Fibroblast of the aortic adventitia (primary cell): Measurements from ENCODE around the gene BCAS3. TPM values are rescaled to one million over a fixed set of nuclear protein-coding genes. Genes with fewer than 3 reads are reported as not detected.
"Not testable (repeated sequence)": the region's sequence is repeated elsewhere in the genome, so short reads cannot be mapped to it uniquely, and the experiment has no call there.

Experiments used
- DNase-seq: peaks from one replicate; pipeline ENCODE4 v3.0.0-alpha.2; 2010; ENCODE audit warnings: low read depth
- H3K4me3 ChIP-seq: 2 replicates; pipeline ENCODE4 v1.5.1; 2011; ENCODE audit warnings: low read depth, mild to moderate bottlenecking, control low read depth, low read length, moderate library complexity
- CTCF ChIP-seq: IDR thresholded peaks from 2 replicates; pipeline ENCODE4 v1.5.1; 2011; ENCODE audit warnings: mild to moderate bottlenecking, low read length, control low read depth, inconsistent platforms; ENCODE audit not compliant: insufficient read depth
- total RNA-seq: library from RNA; depleted of rRNA; stranded (reverse); fragments of >200 nt; gene quantifications from 2 replicates; pipeline ENCODE4 v1.2.3, GENCODE V29; 2012; ENCODE audit warnings: low replicate concordance

BCAS3 gene
- total RNA-seq, 1 donor: 29.6 TPM

DNA sequence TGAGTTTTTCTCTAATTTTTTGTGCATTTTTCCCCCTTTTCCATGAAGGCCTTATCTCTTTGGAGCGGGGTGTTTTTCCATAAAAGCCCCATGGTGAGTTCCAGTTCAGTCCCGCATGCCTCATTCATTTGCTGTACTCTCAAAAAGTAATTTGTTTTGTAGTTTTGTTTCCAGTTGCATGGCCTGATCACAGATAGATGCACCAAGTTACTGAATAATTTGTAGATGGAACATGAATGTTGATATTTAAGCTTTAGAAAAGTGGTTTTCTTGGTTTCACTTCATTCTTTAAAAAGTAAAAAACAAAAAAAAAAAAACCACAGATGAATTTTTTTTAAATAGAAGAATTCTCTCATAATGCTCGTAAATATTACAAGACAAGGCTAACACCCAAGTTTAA is 349.2 kb downstream of the BCAS3 start:
- TF ChIP-seq CTCF: no peak
- no peak overlapping the region for H3K4me3 ChIP-seq
- no peak for DNase-seq

DNA sequence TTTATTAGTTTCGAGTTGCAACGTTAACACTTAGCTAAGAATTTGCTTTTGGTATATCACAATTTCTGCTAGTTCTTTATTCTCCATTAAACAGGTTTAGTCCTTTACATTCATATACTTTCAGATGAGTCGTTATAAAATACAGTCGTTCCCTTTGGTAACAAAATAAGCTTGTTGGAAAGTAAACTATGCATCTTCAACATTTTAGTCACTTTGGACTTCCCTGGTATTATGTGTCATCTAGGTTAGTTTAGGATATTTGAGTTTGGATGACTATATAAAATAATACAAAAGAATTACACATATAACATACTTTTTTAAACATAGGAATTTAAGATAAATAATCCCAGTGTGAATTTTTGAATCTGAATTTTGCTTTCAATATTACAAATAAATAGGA is 351.5 kb downstream of the BCAS3 start:
- H3K4me3 ChIP-seq: no peak overlapping the region
- DNase-seq: no peak
- TF ChIP-seq CTCF: no peak

- no peak overlapping the region for H3K4me3 ChIP-seq
- TF ChIP-seq CTCF: no peak
Measured at GRCh38 chr17:61040666-61041065, 363.0 kb downstream of the BCAS3 start.

DNA sequence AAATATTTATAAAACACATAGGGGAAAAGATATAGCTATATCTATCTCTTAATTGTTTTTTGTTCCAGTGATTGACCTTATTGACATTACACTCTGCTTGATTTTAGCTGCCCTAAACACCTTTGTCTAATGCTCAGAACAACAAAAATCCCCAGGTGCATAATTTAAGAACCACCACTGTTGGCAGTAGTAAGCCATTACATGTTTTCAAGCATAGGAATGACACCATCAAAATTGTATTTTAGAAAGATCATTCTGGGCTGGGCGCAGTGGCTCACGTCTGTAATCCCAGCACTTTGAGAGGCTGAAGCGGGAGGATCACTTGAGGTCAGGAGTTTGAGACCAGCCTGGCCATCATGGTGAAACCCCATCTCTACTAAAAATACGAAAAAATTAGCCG is 364.7 kb downstream of the BCAS3 start:
- not testable (repeated sequence) for H3K4me3 ChIP-seq, DNase-seq

More at GRCh38 chr17:61040666-61041065, 363.0 kb downstream of the BCAS3 start:
- DNase-seq: no peak

DNA sequence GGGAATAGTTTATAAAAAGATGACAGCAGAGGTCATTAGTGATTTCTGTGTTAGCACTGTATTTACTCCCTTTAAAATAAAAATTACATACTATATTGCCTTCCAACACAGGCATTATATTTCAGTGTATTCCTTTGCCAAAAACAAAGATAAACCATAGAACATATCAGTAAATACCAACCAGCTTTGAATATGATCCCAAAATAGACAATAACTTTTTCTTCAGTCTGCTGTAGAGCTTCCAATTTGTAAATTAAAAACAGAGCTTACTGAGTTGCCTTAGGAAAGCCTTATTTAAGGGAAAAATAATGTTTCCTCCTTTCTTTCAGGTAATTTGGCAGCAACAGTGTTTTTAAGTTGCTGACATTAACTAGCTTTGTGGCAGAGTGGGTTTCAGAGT is 369.9 kb downstream of the BCAS3 start:
- no peak overlapping the region for H3K4me3 ChIP-seq
- peak; percentile 52 for DNase-seq
- no peak for TF ChIP-seq CTCF

- no peak for TF ChIP-seq CTCF
- DNase-seq: peak; percentile 18
- no peak overlapping the region for H3K4me3 ChIP-seq
Measured at GRCh38 chr17:61048376-61049106, 370.9 kb downstream of the BCAS3 start.

DNA sequence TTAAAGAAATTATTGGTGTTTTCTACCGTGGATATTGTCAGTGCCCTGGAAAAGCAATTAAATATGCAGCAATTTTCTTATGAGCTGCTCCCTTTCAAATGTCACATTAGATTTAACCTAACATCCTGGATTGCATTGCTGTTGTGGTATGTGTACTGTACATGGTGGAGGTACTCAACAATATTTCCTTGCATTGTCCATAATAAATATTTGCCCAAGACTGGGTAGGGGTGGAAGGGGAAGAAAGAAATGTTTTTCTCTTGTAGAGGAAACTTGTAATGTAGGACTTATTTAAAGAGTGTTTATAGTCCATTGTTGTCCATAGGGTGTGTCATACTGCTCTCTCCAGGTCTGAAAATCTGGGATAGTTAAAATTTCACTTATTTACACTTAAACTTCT is 375.8 kb downstream of the BCAS3 start:
- TF ChIP-seq CTCF: no peak
- DNase-seq: no peak
- H3K4me3 ChIP-seq: no peak overlapping the region
